Measurements from ENCODE around the gene ADD2.

- TF ChIP-seq JUND (IDR thresholded peaks at IDR 0.05) (no peak), MAX (IDR thresholded peaks at IDR 0.05) (no peak), CTCF (IDR thresholded peaks at IDR 0.05; ENCODE audit: low read depth, low read length, missing input control) (no peak), FOXA1 (IDR thresholded peaks at IDR 0.05) (no peak), NR2F2 (IDR thresholded peaks at IDR 0.05) (no peak), SP1 (IDR thresholded peaks at IDR 0.05) (no peak), ATF3 (IDR thresholded peaks at IDR 0.05) (no peak)
Measured at GRCh38 chr2:70732766-70733645, 35.0 kb downstream of the ADD2 start.

Data from liver (tissue), 3 donors.